ENCODE measurements around the gene SLC23A1.
"Not testable (repeated sequence)": the region's sequence is repeated elsewhere in the genome, so short reads cannot be mapped to it uniquely, and the experiment has no call there.

Gene SLC23A1

GRCh38 chr5:139383275-139383992 is at the start of gene SLC23A1:
TSS of gene SLC23A1 (minus strand) at chr5:139383297. CDS start at chr5:139383253, 44 bp downstream.
- no peak for DNase-seq

DNA sequence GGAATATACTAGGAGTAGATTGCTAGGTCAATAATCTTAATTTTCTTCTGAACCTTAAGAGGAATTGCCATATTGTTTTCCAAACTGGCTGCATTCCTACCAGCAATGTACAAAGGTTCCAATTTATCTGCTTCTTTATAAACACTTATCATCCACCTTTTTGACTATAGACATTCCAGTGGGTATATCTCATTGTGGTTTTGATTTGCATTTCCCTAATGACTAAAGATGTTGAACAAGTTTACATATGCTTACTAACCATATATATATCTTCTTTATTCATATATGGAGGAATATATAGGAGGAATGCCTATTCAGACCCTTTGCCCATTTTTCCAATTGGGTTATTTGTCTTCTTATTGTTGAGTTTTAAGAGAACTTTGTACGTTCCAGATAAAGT is 48.6 kb upstream of the SLC23A1 start:
- no peak for DNase-seq

DNA sequence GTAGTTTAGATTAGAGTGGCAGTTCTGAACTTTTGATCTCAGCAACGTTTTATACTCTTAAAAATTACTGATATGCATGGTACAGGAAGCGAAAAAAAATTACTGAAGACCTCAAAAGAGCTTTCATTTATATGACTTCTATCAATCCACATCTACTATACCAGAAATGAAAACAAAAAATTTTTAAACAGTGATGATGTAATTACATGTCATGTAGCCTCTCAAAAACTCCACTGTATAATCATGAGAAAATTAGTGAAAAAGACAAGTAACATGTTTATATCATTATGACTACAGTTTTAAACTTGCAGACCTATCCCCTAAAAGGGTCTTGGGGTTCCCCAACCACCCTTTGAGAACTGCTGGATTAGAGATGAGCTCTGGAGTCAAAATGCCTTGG is 46.9 kb upstream of the SLC23A1 start:
- no peak for DNase-seq

- no peak for DNase-seq
These were observed 43.2 kb upstream of the SLC23A1 start for GRCh38 chr5:139426203-139426885.

- DNase-seq = no peak
These were observed 42.4 kb upstream of the SLC23A1 start for GRCh38 chr5:139425497-139425896.

DNA sequence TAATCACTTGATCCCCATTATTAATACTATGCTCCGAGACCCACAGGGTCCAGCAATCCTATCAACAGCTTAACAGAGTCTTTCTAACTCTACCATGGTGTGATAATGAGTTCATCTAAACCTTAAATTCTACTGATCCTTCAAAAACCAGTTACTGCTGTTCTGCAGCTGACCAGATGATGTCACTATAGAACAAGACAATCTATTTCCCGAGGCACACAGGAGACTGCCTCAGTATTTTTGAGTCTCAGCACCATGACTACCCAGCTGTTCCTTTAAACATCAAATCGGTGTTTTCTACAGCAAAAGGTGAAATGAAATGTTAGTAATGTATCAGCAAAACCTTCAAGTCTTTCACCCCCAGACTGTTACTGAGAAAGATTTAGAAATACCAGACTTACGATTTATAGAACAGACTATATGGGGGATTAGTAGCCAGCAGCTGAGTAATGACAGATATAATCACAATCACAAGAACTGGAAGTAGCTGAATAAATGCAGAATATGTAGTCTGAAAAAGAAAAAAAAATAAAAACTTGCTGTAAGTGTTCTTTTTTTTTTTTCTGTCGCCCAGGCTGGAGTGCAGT is 39.3 kb upstream of the SLC23A1 start:
- peak; percentile 35 for DNase-seq

- no peak for DNase-seq
These were observed 36.4 kb upstream of the SLC23A1 start for GRCh38 chr5:139419226-139420192.

DNA sequence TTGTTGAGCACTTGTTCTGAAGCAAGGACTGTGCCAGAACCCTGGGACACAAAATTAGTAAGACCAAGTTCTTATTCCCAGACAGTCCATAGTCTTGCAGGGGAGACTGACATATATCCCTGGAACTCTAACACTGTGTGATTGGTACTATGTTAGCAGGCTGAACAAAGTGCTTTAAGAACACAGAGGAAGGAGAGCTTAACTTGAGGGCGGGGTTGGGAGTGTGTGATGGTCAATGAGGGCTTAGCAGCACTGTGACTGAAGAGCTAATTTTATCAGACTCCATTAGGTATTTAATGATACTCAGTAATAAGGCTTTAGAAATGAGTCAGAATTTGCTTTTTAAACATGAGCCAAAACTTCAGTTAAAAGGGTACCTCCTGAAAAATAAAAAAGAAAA is 35.7 kb upstream of the SLC23A1 start:
- DNase-seq = no peak

GRCh38 chr5:139417214-139417613 is 34.1 kb upstream of the SLC23A1 start:
- peak; percentile 9 for DNase-seq

DNA sequence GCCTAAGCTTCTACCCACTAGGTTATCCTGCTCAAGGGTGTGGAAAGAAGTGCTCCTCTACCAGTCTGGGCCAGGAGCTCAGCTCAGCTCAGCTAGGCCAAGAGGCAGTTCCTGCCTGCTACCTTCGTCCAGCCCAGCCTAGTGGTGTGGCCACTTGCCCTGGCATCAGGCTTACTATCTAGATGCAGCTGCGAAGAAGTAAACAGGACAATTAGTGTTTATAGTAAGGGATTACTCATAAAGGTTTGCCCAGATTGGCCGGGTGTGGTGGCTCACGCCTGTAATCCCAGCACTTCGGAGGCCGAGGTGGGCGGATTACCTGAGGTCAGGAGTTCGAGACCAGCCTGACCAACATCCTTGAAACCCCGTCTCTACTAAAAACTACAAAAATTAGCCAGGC is 33.6 kb upstream of the SLC23A1 start:
- no peak for DNase-seq

- no peak for DNase-seq
These were observed 32.8 kb upstream of the SLC23A1 start for GRCh38 chr5:139415869-139416268.

- no peak for DNase-seq
These were observed 32.2 kb upstream of the SLC23A1 start for GRCh38 chr5:139415221-139415861.

GRCh38 chr5:139414581-139415130 is 31.6 kb upstream of the SLC23A1 start:
- DNase-seq = no peak

DNA sequence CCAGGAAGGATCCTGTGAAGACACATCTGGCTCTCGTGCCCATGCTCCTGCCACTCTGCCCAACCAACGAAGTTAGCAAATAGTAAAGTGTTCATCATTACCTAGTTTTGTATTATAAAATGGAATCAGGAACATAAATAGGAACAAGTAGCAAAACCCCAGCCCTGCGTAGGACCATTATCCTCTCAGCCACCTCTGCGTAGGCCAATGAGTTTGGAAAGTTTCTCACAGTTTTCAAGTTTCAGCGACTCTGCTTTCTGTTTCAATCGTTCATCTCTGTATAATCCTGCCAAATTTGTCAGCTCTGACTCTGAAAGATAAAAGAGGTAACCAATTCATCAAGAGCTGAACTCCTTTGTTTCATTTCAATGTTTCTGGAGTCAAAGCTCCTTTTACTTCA is 30.9 kb upstream of the SLC23A1 start:
- DNase-seq = no peak

DNA sequence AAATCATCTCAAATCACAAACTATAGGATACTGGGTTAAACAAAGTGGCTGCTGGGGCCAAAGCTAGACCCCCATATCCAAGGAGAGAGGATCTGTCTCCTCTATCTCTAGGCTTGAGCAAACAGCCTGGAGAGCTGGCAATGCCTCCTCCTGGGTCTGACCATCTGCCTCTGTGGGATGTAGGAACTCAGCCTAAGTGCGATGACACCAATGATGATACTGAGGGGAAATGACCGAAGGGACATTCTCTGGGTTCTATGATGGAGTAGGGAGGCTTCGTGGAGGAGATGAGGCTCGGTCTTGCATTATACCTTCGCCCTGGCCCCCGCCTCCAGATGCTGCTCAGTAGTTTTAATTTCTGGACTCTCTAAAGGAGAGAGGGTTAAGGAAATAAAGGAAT is 30.1 kb upstream of the SLC23A1 start:
- no peak for DNase-seq

DNA sequence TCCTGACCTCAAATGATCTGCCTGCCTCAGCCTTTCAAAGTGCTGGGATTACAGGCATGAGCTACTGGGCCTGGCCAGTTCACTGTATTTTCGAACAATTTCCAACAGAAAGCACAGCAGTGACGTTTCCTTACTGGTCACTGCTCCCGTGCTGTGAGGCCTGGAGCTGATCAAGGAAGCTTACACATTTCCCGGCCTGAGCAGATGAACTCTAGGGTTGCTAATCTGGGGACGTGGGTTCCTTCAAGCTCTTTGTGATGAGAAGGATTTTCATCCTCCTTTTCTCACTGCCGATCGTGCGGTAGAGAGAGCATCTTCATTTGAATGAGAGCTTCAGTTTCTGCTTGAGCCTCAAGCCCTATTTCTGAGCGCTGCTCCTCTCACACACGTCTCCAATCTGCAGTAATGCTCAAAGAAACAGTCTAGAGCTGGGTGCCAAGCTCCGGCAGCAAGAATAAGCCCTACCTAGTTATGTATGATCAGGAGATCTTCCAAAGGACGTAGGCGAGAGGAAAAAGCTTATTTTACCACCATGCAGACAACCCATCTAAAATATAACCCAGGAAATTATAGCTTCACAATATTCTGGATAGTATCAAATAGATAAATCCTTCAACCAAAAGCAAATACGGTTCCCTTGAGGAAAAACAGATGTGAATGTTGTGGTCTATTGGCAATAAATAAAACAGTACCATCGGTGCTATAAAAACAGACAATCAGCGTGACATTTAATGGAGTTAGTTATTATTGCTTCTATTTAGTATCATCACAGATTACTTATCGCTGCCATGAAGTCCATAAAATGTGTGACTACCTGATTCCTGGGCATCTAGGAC is 28.1 kb upstream of the SLC23A1 start:
- DNase-seq = no peak

DNA sequence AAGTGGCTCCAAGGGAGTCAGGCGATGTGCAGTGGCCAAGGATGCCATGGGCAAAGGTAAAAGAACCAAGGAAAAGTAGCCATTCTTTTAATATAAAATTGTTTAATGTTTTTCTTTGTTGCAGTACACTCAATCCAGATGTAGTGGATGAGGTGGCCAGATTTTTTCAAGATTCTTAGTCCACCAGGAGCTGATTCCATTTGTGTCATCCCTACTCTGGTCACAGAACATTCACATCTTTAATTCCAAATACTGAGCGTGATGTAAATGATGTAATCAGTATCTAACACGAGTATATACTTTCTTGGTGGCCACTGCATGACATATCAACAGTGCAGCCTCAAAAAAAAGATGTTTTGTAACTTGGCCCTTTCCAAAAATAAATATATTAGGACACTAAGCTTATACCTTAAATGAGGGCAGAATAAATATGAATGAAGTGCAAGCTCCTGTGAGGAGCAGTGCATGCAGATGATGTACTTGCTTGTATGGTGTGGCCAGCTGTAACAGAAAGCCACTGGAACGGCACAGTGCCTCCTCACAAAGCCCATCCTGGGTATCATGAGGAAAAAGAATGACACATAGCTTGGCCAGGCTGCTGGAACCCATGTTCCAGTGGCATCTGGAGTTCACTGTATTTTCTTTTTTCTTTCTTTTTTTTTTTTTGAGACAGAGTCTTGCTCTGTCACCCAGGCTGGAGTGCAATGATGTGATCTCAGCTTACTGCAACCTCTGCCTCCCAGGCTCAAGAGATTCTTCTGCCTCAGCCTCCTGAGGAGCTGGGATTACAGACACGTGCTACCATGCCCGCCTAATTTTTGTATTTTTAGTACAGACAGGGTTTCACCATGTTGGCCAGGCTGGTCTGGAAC is 27.3 kb upstream of the SLC23A1 start:
- DNase-seq = no peak

GRCh38 chr5:139409116-139409515 is 26.0 kb upstream of the SLC23A1 start:
- DNase-seq = not testable (repeated sequence)

- no peak for DNase-seq
These were observed 25.1 kb upstream of the SLC23A1 start for GRCh38 chr5:139408191-139408590.

GRCh38 chr5:139407517-139407916 is 24.4 kb upstream of the SLC23A1 start:
- DNase-seq = no peak

All from NCI-H2107 (cell line).